Ovary (tissue), 3 donors: ENCODE measurements around the gene SUCLG1.

ENCODE experiments used
- CTCF ChIP-seq, 3 donors: fragments of 450-650 bp in 2 of 3; fragments of 200-600 bp in 1 of 3; IDR thresholded peaks; one replicate each; pipeline versions ENCODE4 v1.5.1 to v1.8.0; 2016 to 2022; ENCODE audit warnings: antibody characterized with exemption in 3 of 3, mild to moderate bottlenecking in 1 of 3
- POLR2A ChIP-seq: fragments of 450-650 bp; IDR thresholded peaks from one replicate; pipeline ENCODE4 v1.6.1; 2017; ENCODE audit warnings: antibody characterized with exemption, mild to moderate bottlenecking, moderate library complexity
- donor health status: DM: no; HTN: no; CAD: no.

GRCh38 chr2:84441036-84441435, 18.0 kb downstream of the SUCLG1 start:
- TF ChIP-seq POLR2A (no peak), CTCF (IDR thresholded peaks at IDR 0.05) (no peak)
